Testis (tissue), 3 donors: Measurements from ENCODE around the gene RFX8. TPM values are rescaled to one million over a fixed set of nuclear protein-coding genes. Genes with fewer than 3 reads are reported as not detected.

ENCODE experiments used
- DNase-seq: peaks from one replicate; pipeline ENCODE4 v3.0.0-alpha.2; 2019
- H3K27ac ChIP-seq, 2 donors: fragments of 200-600 bp; sonication (generic); one replicate each; pipeline ENCODE4 v1.5.1; 2019
- H3K27me3 ChIP-seq: fragments of 200-600 bp; sonication (generic); one replicate; pipeline ENCODE4 v1.5.1; 2019
- H3K36me3 ChIP-seq: fragments of 200-600 bp; sonication (generic); one replicate; pipeline ENCODE4 v1.5.1; 2017; ENCODE audit warnings: low read depth; ENCODE audit errors: missing control alignments
- H3K4me1 ChIP-seq: fragments of 200-600 bp; sonication (generic); one replicate; pipeline ENCODE4 v1.5.1; 2019
- H3K4me3 ChIP-seq, 2 donors: fragments of 200-600 bp; sonication (generic); one replicate each; pipeline ENCODE4 v1.5.1; 2017 to 2019
- H3K9me3 ChIP-seq: fragments of 200-600 bp; sonication (generic); one replicate; pipeline ENCODE4 v1.5.1; 2017
- POLR2A ChIP-seq: fragments of 450-650 bp; IDR thresholded peaks from one replicate; pipeline ENCODE4 v1.6.1; 2017; ENCODE audit warnings: antibody characterized with exemption, mild to moderate bottlenecking, moderate library complexity
- WGBS, 2 donors: methylation state at CpG; one replicate each; pipeline ENCODE4 v1.1.5; 2018; 5-methylcytosine and 5-hydroxymethylcytosine counted together
- intact Hi-C: fragments of 100-400 bp; cut with DNase I; formaldehyde crosslinking; loops from one replicate; pipeline ENCODE4 v1.15.1; 2023; ENCODE audit warnings: low total_unique reads
- polyA plus RNA-seq: library from polyadenylated mRNA; stranded (reverse); fragments of 350-450 nt; fragmentation: Illumina TruSeq; extraction: RNeasy Lipid Tissue Mini Kit (QIAGEN cat#74804); gene quantifications from one replicate; pipeline ENCODE4 v1.2.3, GENCODE V29; 2014; ENCODE audit warnings: low read depth, low replicate concordance; ENCODE audit not compliant: insufficient read depth
- total RNA-seq, 2 donors: library from RNA; depleted of rRNA; stranded (reverse); fragments of >200 nt; gene quantifications; one replicate each; pipeline ENCODE4 v1.2.3, GENCODE V29; 2016
- TF ChIP-seq, protein P1 (sequence below), 3 experiments: fragments of 450-650 bp in 2 of 3; fragments of 200-600 bp in 1 of 3; sonication (generic) in 1 of 3; IDR thresholded peaks; one replicate each; pipeline ENCODE4 v1.5.1; 2016 to 2019; ENCODE audit warnings: antibody characterized with exemption in 3 of 3, mild to moderate bottlenecking in 2 of 3, moderate library complexity in 1 of 3

The RFX8 gene
- total and polyA plus RNA-seq, 3 donors from 2014 or later = 1.8 to 4.0 (median 2.7) TPM

DNA sequence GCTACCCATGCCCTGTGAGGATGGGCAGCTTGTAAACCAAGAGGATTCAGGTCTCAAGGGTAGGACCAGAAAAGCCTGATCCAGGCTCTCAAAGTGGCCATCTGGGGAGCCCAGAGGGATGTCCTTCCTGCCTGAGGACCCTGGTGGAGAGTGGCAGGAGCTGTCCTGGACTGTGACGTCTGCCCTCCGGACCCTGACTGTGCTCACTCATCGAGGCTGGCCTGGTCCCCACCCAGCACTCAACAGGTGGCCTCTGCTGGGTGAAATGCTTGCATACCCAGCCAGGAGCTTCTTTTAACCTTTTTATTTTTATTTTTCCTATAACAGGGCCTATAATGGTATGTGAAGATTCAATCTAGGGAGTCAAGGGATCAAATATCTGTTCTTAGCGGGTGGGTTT, 112.1 kb downstream of the RFX8 start:
- H3K27ac ChIP-seq = no peak overlapping the region
- no peaks in the 10 kb centered on the region for H3K27me3 ChIP-seq
- H3K9me3 ChIP-seq = no peaks in the 10 kb centered on the region
- intact Hi-C loops = no loop called here
- H3K36me3 ChIP-seq = no peaks in the 10 kb centered on the region
- WGBS, 2 donors = 89 to 91% methylated on average over 4 of the region's 4 CpGs
- H3K4me1 ChIP-seq = no peaks in the 10 kb centered on the region
- no peak for DNase-seq
- TF ChIP-seq, protein P1, sequence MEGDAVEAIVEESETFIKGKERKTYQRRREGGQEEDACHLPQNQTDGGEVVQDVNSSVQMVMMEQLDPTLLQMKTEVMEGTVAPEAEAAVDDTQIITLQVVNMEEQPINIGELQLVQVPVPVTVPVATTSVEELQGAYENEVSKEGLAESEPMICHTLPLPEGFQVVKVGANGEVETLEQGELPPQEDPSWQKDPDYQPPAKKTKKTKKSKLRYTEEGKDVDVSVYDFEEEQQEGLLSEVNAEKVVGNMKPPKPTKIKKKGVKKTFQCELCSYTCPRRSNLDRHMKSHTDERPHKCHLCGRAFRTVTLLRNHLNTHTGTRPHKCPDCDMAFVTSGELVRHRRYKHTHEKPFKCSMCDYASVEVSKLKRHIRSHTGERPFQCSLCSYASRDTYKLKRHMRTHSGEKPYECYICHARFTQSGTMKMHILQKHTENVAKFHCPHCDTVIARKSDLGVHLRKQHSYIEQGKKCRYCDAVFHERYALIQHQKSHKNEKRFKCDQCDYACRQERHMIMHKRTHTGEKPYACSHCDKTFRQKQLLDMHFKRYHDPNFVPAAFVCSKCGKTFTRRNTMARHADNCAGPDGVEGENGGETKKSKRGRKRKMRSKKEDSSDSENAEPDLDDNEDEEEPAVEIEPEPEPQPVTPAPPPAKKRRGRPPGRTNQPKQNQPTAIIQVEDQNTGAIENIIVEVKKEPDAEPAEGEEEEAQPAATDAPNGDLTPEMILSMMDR (IDR thresholded peaks at IDR 0.05) = no peak
- TF ChIP-seq POLR2A = no peak
- no peak overlapping the region for H3K4me3 ChIP-seq

DNA sequence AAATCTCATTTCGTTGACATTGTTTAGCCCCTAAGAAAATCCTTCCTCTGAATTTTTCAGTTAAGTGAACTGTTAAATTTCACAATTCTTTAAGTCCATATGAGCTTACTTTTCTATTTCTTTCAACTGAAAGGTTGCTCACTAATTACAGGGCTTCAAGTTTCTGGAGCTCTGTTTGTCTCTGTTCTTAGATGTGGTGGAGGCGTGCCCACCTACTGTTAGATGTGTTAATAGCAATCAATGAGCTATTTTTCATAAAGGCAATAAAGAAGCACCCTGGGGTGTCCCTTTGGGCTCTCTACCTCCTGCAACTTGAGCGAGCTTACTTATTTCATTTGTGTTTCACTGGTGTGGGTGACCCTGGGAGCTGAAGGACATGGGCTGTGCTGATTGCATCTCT, 112.6 kb downstream of the RFX8 start:
- 89 to 90% methylated on average over 3 of the region's 3 CpGs for WGBS, 2 donors

DNA sequence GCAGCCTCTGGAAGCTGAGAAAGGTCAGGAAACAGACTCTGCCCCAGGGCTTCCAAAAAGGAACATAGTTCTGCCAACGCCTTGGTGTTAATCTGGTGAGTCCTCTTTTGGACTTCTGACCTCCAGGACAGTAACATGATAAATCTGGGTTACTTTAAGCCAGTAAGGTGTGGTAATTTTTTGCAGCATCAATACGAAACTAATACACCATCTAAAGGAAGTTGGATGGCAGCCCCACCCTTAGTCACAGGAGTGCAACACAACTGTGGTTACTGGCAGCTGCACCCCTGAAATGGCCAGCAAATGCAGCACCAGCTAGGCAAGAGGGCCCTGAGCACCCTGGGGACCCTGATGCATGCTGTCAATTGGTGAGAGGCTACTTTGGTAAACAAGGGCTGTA, 113.4 kb downstream of the RFX8 start:
- Histone ChIP-seq H3K27me3 (no peaks in the 10 kb centered on the region), H3K4me1 (no peaks in the 10 kb centered on the region), H3K9me3 (no peaks in the 10 kb centered on the region), H3K27ac (no peak overlapping the region), H3K36me3 (no peaks in the 10 kb centered on the region), H3K4me3 (no peak overlapping the region)
- intact Hi-C loops = no loop called here
- TF ChIP-seq, protein P1 (IDR thresholded peaks at IDR 0.05) = no peak
- no peak for TF ChIP-seq POLR2A
- 54 to 85% methylated on average over 2 of the region's 2 CpGs for WGBS, 2 donors
- DNase-seq = no peak

More for the DNA sequence above, 112.6 kb downstream of the RFX8 start:
- TF ChIP-seq, protein P1 (IDR thresholded peaks at IDR 0.05) = no peak
- no peak overlapping the region for H3K4me3 ChIP-seq
- no peak overlapping the region for H3K27ac ChIP-seq
- no peaks in the 10 kb centered on the region for H3K4me1 ChIP-seq
- H3K27me3 ChIP-seq = no peaks in the 10 kb centered on the region
- no peaks in the 10 kb centered on the region for H3K9me3 ChIP-seq
- intact Hi-C loops = no loop called here
- DNase-seq = no peak
- H3K36me3 ChIP-seq = no peaks in the 10 kb centered on the region

- 72 to 84% methylated on average over 4 of the region's 4 CpGs for WGBS, 2 donors
- Histone ChIP-seq H3K36me3 (no peaks in the 10 kb centered on the region), H3K9me3 (no peaks in the 10 kb centered on the region), H3K4me3 (no peak overlapping the region), H3K27ac (no peak overlapping the region), H3K27me3 (no peaks in the 10 kb centered on the region), H3K4me1 (no peaks in the 10 kb centered on the region)
- TF ChIP-seq POLR2A = no peak
- TF ChIP-seq, protein P1 (IDR thresholded peaks at IDR 0.05) = no peak
- intact Hi-C loops = no loop called here
- no peak for DNase-seq
Observed at GRCh38 chr2:101361121-101361520, 113.8 kb downstream of the RFX8 start.

DNA sequence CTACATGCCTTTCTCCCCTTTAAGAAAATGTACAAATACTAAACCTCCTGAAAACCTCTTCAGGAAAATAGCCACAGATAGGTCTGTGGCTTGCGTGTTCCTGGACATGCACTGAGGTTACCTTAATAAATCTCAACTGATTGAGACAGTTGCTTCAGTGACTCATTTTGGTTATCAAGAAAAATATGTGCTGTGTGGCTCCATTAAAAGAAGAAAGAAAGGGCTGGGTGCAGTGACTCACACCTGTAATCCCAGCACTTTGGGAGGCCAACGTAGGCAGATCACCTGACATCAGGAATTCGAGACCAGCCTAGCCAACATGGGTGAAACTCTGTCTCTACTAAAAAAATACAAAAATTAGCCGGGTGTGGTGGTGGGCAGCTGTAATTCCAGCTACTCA, 114.7 kb downstream of the RFX8 start:
- Histone ChIP-seq H3K36me3 (no peaks in the 10 kb centered on the region), H3K27ac (no peak overlapping the region), H3K27me3 (no peaks in the 10 kb centered on the region), H3K4me1 (no peaks in the 10 kb centered on the region), H3K9me3 (no peaks in the 10 kb centered on the region), H3K4me3 (no peak overlapping the region)
- WGBS, 2 donors = 68 to 85% methylated on average over 4 of the region's 4 CpGs
- intact Hi-C loops = no loop called here
- no peak for TF ChIP-seq POLR2A
- TF ChIP-seq, protein P1 (IDR thresholded peaks at IDR 0.05) = no peak
- no peak for DNase-seq
